A549 (cell line): ENCODE measurements around the gene SMTN.

ENCODE experiments used
- BHLHE40 ChIP-seq: IDR thresholded peaks from 2 replicates; pipeline ENCODE4 v1.6.1; 2012; ENCODE audit warnings: low read depth, low read length, inconsistent platforms
- MYC ChIP-seq: IDR thresholded peaks from 2 replicates; pipeline ENCODE4 v1.6.1; 2012; ENCODE audit warnings: mild to moderate bottlenecking, inconsistent platforms, low read length, improper control_type of control experiment, borderline replicate concordance
- POLR2A ChIP-seq: IDR thresholded peaks from 2 replicates; pipeline ENCODE4 v1.6.1; 2012; ENCODE audit warnings: mild to moderate bottlenecking, low read length
- RAD21 ChIP-seq, 2 experiments: fragments of >200 bp in 1 of 2; sonication (Bioruptor Twin) in 1 of 2; formaldehyde crosslinking in 1 of 2; IDR thresholded peaks in 1 of 2; conservative IDR thresholded peaks in 1 of 2; 2 replicates in 1 of 2; 3 replicates in 1 of 2; pipeline ENCODE4 v1.6.1; 2012 to 2018; ENCODE audit warnings: inconsistent platforms in 1 of 2
- REST ChIP-seq: fragments of 200-600 bp; sonication (generic); IDR thresholded peaks from 2 replicates; pipeline ENCODE4 v1.6.1; 2016; ENCODE audit warnings: antibody characterized with exemption, mild to moderate bottlenecking, moderate library complexity
- ZFP36 ChIP-seq: fragments of 450-650 bp; IDR thresholded peaks from 2 replicates; pipeline ENCODE4 v1.6.1; 2014; ENCODE audit warnings: borderline replicate concordance; ENCODE audit not compliant: partially characterized antibody
- TF ChIP-seq, protein P1 (sequence below): fragments of >200 bp; sonication (Bioruptor Twin); formaldehyde crosslinking; IDR thresholded peaks from 3 replicates; pipeline ENCODE4 v1.5.1; 2016
- TF ChIP-seq, protein P2 (sequence below): fragments of 150-350 bp; IDR thresholded peaks from 2 replicates; pipeline ENCODE4 v1.6.1; 2014; ENCODE audit warnings: low read depth, mild to moderate bottlenecking, low read length

GRCh38 chr22:31040542-31041398, 40.3 kb upstream of the SMTN start:
- TF ChIP-seq, protein P1, sequence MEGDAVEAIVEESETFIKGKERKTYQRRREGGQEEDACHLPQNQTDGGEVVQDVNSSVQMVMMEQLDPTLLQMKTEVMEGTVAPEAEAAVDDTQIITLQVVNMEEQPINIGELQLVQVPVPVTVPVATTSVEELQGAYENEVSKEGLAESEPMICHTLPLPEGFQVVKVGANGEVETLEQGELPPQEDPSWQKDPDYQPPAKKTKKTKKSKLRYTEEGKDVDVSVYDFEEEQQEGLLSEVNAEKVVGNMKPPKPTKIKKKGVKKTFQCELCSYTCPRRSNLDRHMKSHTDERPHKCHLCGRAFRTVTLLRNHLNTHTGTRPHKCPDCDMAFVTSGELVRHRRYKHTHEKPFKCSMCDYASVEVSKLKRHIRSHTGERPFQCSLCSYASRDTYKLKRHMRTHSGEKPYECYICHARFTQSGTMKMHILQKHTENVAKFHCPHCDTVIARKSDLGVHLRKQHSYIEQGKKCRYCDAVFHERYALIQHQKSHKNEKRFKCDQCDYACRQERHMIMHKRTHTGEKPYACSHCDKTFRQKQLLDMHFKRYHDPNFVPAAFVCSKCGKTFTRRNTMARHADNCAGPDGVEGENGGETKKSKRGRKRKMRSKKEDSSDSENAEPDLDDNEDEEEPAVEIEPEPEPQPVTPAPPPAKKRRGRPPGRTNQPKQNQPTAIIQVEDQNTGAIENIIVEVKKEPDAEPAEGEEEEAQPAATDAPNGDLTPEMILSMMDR = no peak
- TF ChIP-seq ZFP36 (no peak), REST (no peak), POLR2A (no peak), BHLHE40 (no peak), MYC (no peak), RAD21 (conservative IDR thresholded peaks at IDR 0.05 in 1 of 2, IDR thresholded peaks at IDR 0.05 in 1 of 2) (no peak)
- TF ChIP-seq, protein P2, sequence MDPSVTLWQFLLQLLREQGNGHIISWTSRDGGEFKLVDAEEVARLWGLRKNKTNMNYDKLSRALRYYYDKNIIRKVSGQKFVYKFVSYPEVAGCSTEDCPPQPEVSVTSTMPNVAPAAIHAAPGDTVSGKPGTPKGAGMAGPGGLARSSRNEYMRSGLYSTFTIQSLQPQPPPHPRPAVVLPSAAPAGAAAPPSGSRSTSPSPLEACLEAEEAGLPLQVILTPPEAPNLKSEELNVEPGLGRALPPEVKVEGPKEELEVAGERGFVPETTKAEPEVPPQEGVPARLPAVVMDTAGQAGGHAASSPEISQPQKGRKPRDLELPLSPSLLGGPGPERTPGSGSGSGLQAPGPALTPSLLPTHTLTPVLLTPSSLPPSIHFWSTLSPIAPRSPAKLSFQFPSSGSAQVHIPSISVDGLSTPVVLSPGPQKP = no peak
